ENCODE data around the gene HYAL2.

HYAL2 gene

DNA sequence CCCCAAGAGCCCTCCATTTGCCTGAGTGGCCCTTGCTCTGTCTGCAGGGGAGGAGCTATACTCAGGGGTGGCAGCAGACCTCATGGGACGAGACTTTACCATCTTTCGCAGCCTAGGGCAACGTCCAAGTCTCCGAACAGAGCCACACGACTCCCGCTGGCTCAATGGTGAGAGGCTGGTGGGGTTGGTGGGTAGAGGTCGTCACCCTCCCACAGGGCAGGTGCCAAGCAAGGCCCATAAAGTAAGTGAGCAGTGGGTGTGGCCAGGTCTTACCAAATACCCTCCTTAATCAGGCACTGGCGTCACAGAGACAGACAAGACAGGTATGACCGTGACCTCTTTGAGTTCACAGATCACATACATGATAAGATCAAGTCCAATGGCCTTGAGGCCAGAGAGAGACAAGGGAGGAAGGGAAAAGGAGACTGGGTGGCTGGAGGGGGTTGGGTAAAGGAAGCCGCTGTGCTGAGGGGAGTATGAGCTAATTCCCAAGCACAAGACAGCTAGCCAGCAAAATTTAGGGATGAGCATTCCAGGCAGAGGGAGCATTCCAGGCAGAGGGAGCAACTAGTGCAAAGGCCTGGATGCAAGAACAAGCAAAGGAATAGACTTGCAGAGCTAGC, 51.1 kb downstream of the HYAL2 start:
- H4K20me1 ChIP-seq (ENCODE audit: insufficient read depth) = no peaks in the 10 kb centered on the region
- no peak overlapping the region for H3K4me2 ChIP-seq
- no peak for TF ChIP-seq CTCF (conservative IDR thresholded peaks at IDR 0.05; ENCODE audit: low read depth, low read length)
- H2AFZ ChIP-seq (ENCODE audit: low read depth) = no peak overlapping the region
- H3K27me3 ChIP-seq (ENCODE audit: insufficient read depth, low read depth) = peaks cover 26% of the 10 kb centered on the region; the same call in 1 of the 2 replicates
- H3K27ac ChIP-seq = no peak overlapping the region
- no peaks in the 10 kb centered on the region for H3K79me2 ChIP-seq (ENCODE audit: insufficient read depth, low read depth)
- no peak overlapping the region for H3K4me3 ChIP-seq (IDR thresholded peaks at IDR 0.05; ENCODE audit: insufficient read depth, low read depth, low read length)
- no peaks in the 10 kb centered on the region for H3K36me3 ChIP-seq (ENCODE audit: insufficient read depth)
- H3K9ac ChIP-seq = no peak overlapping the region
- no peaks in the 10 kb centered on the region for H3K4me1 ChIP-seq (ENCODE audit: low read depth, poor library complexity, severe bottlenecking)

DNA sequence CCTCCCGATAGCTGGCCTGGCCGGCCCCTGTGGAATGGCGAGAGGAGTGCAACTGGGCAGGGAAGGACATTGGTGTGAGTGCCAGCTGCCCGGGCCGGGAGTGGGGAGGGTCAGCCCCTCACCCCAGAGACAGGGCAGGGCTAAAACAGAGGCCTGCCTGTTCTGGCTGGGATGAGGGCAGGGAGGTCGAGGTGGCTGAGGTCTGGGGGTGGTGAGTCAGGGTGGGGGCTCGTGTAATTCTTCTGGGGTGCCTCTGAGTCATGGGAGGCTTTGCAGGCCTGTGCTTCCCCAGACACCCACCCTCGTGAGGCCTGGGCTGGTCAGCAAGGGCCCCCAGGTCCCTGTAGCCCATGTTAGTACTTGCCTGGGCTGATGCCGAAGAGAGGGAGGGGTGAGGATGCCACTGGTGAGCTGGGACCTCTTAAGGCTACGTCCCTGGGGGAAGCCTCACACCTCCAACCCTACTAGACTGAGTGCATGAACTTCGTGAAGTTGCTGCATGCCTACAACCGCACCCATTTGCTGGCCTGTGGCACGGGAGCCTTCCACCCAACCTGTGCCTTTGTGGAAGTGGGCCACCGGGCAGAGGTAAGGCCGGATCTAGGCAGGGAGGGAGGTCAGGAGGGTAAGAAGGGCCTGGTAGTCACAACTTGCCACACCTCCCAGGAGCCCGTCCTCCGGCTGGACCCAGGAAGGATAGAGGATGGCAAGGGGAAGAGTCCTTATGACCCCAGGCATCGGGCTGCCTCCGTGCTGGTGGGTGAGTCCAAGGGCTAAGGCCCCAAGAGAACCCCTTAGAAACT, 51.9 kb downstream of the HYAL2 start:
- H3K79me2 ChIP-seq (ENCODE audit: insufficient read depth, low read depth) = no peaks in the 10 kb centered on the region
- no peak for TF ChIP-seq CTCF (conservative IDR thresholded peaks at IDR 0.05; ENCODE audit: low read depth, low read length)

GRCh38 chr3:50269977-50270413, 52.5 kb downstream of the HYAL2 start:
- no peaks in the 10 kb centered on the region for H3K36me3 ChIP-seq (ENCODE audit: insufficient read depth)
- H2AFZ ChIP-seq (ENCODE audit: low read depth) = no peak overlapping the region
- H3K4me1 ChIP-seq (ENCODE audit: low read depth, poor library complexity, severe bottlenecking) = no peaks in the 10 kb centered on the region
- H3K27ac ChIP-seq = no peak overlapping the region
- TF ChIP-seq CTCF (conservative IDR thresholded peaks at IDR 0.05; ENCODE audit: low read depth, low read length) = no peak
- no peaks in the 10 kb centered on the region for H4K20me1 ChIP-seq (ENCODE audit: insufficient read depth)
- no peak overlapping the region for H3K9ac ChIP-seq
- H3K4me2 ChIP-seq = no peak overlapping the region
- peaks cover 26% of the 10 kb centered on the region; the same call in 1 of the 2 replicates for H3K27me3 ChIP-seq (ENCODE audit: insufficient read depth, low read depth)
- no peaks in the 10 kb centered on the region for H3K79me2 ChIP-seq (ENCODE audit: insufficient read depth, low read depth)
- no peak overlapping the region for H3K4me3 ChIP-seq (IDR thresholded peaks at IDR 0.05; ENCODE audit: insufficient read depth, low read depth, low read length)

More for the DNA sequence above, 51.9 kb downstream of the HYAL2 start:
- no peak overlapping the region for H3K27ac ChIP-seq
- no peaks in the 10 kb centered on the region for H3K36me3 ChIP-seq (ENCODE audit: insufficient read depth)
- H2AFZ ChIP-seq (ENCODE audit: low read depth) = no peak overlapping the region
- H3K4me2 ChIP-seq = no peak overlapping the region
- H3K27me3 ChIP-seq (ENCODE audit: insufficient read depth, low read depth) = peaks cover 26% of the 10 kb centered on the region; the same call in 1 of the 2 replicates
- no peak overlapping the region for H3K9ac ChIP-seq
- no peaks in the 10 kb centered on the region for H3K4me1 ChIP-seq (ENCODE audit: low read depth, poor library complexity, severe bottlenecking)
- H4K20me1 ChIP-seq (ENCODE audit: insufficient read depth) = no peaks in the 10 kb centered on the region
- H3K4me3 ChIP-seq (IDR thresholded peaks at IDR 0.05; ENCODE audit: insufficient read depth, low read depth, low read length) = no peak overlapping the region

GRCh38 chr3:50269460-50269859, 53.1 kb downstream of the HYAL2 start:
- H4K20me1 ChIP-seq (ENCODE audit: insufficient read depth) = no peaks in the 10 kb centered on the region
- H3K4me2 ChIP-seq = no peak overlapping the region
- no peak overlapping the region for H2AFZ ChIP-seq (ENCODE audit: low read depth)
- no peak overlapping the region for H3K4me3 ChIP-seq (IDR thresholded peaks at IDR 0.05; ENCODE audit: insufficient read depth, low read depth, low read length)
- no peak for TF ChIP-seq CTCF (conservative IDR thresholded peaks at IDR 0.05; ENCODE audit: low read depth, low read length)
- H3K4me1 ChIP-seq (ENCODE audit: low read depth, poor library complexity, severe bottlenecking) = no peaks in the 10 kb centered on the region
- H3K36me3 ChIP-seq (ENCODE audit: insufficient read depth) = no peaks in the 10 kb centered on the region
- peaks cover 25% of the 10 kb centered on the region; the same call in 1 of the 2 replicates for H3K27me3 ChIP-seq (ENCODE audit: insufficient read depth, low read depth)
- H3K27ac ChIP-seq = no peak overlapping the region
- no peaks in the 10 kb centered on the region for H3K79me2 ChIP-seq (ENCODE audit: insufficient read depth, low read depth)
- H3K9ac ChIP-seq = no peak overlapping the region
